Neural progenitor cell (in vitro differentiated cells): Measurements from ENCODE around the gene VWA8.
"Not testable (repeated sequence)": the region's sequence is repeated elsewhere in the genome, so short reads cannot be mapped to it uniquely, and the experiment has no call there.

Experiments used
- CTCF ChIP-seq: fragments of 200-600 bp; sonication (generic); IDR thresholded peaks from 2 replicates; pipeline ENCODE4 v1.5.1; 2017; ENCODE audit warnings: antibody characterized with exemption, mild to moderate bottlenecking
- EZH2 ChIP-seq: fragments of 200-600 bp; sonication (generic); IDR thresholded peaks from 2 replicates; pipeline ENCODE4 v1.6.1; 2017; ENCODE audit warnings: antibody characterized with exemption, mild to moderate bottlenecking, moderate library complexity
- EZH2phosphoT487 ChIP-seq: fragments of 200-600 bp; sonication (generic); IDR thresholded peaks from 2 replicates; pipeline ENCODE4 v1.6.1; 2017; ENCODE audit warnings: antibody characterized with exemption

DNA sequence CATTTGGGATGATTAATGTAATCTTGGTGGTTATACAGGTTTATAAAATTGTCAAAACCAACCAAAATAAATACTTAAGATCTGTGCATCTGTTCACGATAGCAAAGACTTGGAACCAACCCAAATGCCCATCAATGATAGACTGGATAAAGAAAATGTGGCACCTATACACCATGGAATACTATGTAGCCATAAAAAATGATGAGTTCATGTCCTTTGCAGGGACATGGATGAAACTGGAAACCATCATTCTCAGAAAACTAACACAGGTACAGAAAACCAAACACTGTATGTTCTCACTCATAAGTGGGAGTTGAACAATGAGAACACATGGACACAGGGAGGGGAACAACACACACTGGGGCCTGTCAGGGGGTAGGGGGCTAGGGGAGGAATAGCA lies 11.8 kb downstream of the VWA8 start:
- TF ChIP-seq CTCF, EZH2, EZH2phosphoT487: not testable (repeated sequence)
